GM19043 (cell line): ENCODE results near the gene PEPD.

Experiments used
- ATAC-seq: cut with Tn5 transposase; IDR thresholded peaks from one replicate; pipeline ENCODE4 v1.9.1; 2021; ENCODE audit warnings: low read depth; ENCODE audit not compliant: unreplicated experiment

PEPD gene

GRCh38 chr19:33461256-33462111 is 60.1 kb downstream of the PEPD start:
- ATAC-seq: no peak

- no peak for ATAC-seq
These were observed 61.2 kb downstream of the PEPD start for GRCh38 chr19:33460221-33460908.

- ATAC-seq: no peak
These were observed 62.1 kb downstream of the PEPD start for GRCh38 chr19:33459222-33460090.

GRCh38 chr19:33458807-33459206 is 62.8 kb downstream of the PEPD start:
- ATAC-seq: no peak

- no peak for ATAC-seq
These were observed 63.4 kb downstream of the PEPD start for GRCh38 chr19:33458171-33458633.

GRCh38 chr19:33456845-33457220 is 64.8 kb downstream of the PEPD start:
- ATAC-seq: no peak

- ATAC-seq: no peak
These were observed 65.3 kb downstream of the PEPD start for GRCh38 chr19:33456076-33456844.

- ATAC-seq: no peak
These were observed 68.3 kb downstream of the PEPD start for GRCh38 chr19:33453265-33453664.

GRCh38 chr19:33450689-33451088 is 70.9 kb downstream of the PEPD start:
- no peak for ATAC-seq

- no peak for ATAC-seq
These were observed 71.8 kb downstream of the PEPD start for GRCh38 chr19:33449799-33450198.

GRCh38 chr19:33448159-33448516 is 73.5 kb downstream of the PEPD start:
- no peak for ATAC-seq

GRCh38 chr19:33447336-33448158 is 74.0 kb downstream of the PEPD start:
- ATAC-seq: no peak

- ATAC-seq: no peak
These were observed 75.0 kb downstream of the PEPD start for GRCh38 chr19:33446330-33447293.

- no peak for ATAC-seq
These were observed 75.9 kb downstream of the PEPD start for GRCh38 chr19:33445442-33446329.

- no peak for ATAC-seq
These were observed 76.8 kb downstream of the PEPD start for GRCh38 chr19:33444562-33445441.
